Measurements from ENCODE around the gene MAPK8IP2.

Gene MAPK8IP2

GRCh38 chr22:50600538-50600937 is at the start of gene MAPK8IP2:
Gene MAPK8IP2, plus strand, starts transcription at chr22:50600793. Its CDS starts 26 bp downstream, at chr22:50600819.
- H3K4me2 ChIP-seq (ENCODE audit: low read length) = no peak within 1 kb of the TSS; the same call in 1 of the 2 replicates
- H3K27ac ChIP-seq (ENCODE audit: low read depth, low read length, poor library complexity, severe bottlenecking) = no peak within 1 kb of the TSS
- no peak within 1 kb of the TSS for H3K4me3 ChIP-seq (ENCODE audit: low read depth, low read length, poor library complexity, severe bottlenecking)
- H4K20me1 ChIP-seq (ENCODE audit: insufficient read depth, low read length) = no peaks in the 10 kb centered on the region
- H3K36me3 ChIP-seq (ENCODE audit: insufficient read depth, low read length) = no peaks in the 10 kb centered on the region
- no peaks in the 10 kb centered on the region for H3K9me3 ChIP-seq (ENCODE audit: low read length)
- no peaks in the 10 kb centered on the region for H3K4me1 ChIP-seq (ENCODE audit: insufficient read depth, low read length, severe bottlenecking)
- TF ChIP-seq, protein P1, sequence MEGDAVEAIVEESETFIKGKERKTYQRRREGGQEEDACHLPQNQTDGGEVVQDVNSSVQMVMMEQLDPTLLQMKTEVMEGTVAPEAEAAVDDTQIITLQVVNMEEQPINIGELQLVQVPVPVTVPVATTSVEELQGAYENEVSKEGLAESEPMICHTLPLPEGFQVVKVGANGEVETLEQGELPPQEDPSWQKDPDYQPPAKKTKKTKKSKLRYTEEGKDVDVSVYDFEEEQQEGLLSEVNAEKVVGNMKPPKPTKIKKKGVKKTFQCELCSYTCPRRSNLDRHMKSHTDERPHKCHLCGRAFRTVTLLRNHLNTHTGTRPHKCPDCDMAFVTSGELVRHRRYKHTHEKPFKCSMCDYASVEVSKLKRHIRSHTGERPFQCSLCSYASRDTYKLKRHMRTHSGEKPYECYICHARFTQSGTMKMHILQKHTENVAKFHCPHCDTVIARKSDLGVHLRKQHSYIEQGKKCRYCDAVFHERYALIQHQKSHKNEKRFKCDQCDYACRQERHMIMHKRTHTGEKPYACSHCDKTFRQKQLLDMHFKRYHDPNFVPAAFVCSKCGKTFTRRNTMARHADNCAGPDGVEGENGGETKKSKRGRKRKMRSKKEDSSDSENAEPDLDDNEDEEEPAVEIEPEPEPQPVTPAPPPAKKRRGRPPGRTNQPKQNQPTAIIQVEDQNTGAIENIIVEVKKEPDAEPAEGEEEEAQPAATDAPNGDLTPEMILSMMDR (IDR thresholded peaks at IDR 0.05; ENCODE audit: low read length) = no peak
- no peak for TF ChIP-seq EZH2 (IDR thresholded peaks at IDR 0.05; ENCODE audit: borderline replicate concordance, low read length)
- no peaks in the 10 kb centered on the region for H3F3A ChIP-seq (ENCODE audit: insufficient read depth, low read length)
- H3K9ac ChIP-seq (ENCODE audit: low read length) = no peak within 1 kb of the TSS
- no peaks in the 10 kb centered on the region; the same call in 1 of the 2 replicates for H3K27me3 ChIP-seq (ENCODE audit: insufficient read depth, low read length)
- no peak within 1 kb of the TSS for H2AFZ ChIP-seq (ENCODE audit: low read length)
- H3K79me2 ChIP-seq (ENCODE audit: insufficient read depth, low read length) = no peaks in the 10 kb centered on the region
- H3K9me2 ChIP-seq (ENCODE audit: low read depth, low read length) = no peaks in the 10 kb centered on the region

DNA sequence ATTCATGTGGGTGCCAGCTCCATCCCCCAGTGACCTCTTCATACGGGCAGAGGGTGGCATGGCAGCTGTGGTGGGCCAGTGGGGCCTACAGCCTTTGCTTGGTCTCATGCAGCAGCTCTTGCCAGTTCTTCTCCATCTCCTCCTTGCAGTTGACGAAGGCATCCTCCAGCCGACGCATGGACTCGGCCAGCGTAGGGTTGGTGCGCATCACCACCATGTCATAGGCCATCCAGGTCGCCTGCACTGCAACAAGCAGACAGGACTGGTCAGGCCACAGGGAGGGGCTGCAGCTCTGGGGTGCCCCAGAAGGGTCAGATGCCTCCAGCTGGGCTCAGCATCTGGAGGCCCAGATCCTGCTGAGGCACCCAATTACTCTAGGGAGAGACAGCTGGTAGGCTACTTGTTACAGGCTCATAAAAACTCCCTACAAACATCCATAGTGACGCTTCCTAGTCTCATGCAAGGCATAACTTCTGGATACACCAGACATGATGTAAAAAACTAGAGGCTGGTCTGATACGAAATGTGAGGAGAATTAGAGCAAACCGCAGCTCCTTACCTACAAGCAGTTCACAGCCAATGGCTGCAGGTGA is 49.3 kb upstream of the MAPK8IP2 start:
- Histone ChIP-seq H3K9me3 (ENCODE audit: low read length) (no peaks in the 10 kb centered on the region), H3K4me3 (ENCODE audit: low read depth, low read length, poor library complexity, severe bottlenecking) (no peak overlapping the region), H3K27ac (ENCODE audit: low read depth, low read length, poor library complexity, severe bottlenecking) (no peak overlapping the region), H3K9me2 (ENCODE audit: low read depth, low read length) (no peaks in the 10 kb centered on the region), H3K27me3 (ENCODE audit: insufficient read depth, low read length) (peaks cover 5% of the 10 kb centered on the region; the same call in 1 of the 2 replicates), H3K9ac (ENCODE audit: low read length) (no peak overlapping the region), H3K36me3 (ENCODE audit: insufficient read depth, low read length) (no peaks in the 10 kb centered on the region; the same call in 1 of the 2 replicates), H2AFZ (ENCODE audit: low read length) (no peak overlapping the region), H3K4me1 (ENCODE audit: insufficient read depth, low read length, severe bottlenecking) (peaks cover 13% of the 10 kb centered on the region), H3K79me2 (ENCODE audit: insufficient read depth, low read length) (no peaks in the 10 kb centered on the region), H3F3A (ENCODE audit: insufficient read depth, low read length) (no peaks in the 10 kb centered on the region), H3K4me2 (ENCODE audit: low read length) (no peak overlapping the region), H4K20me1 (ENCODE audit: insufficient read depth, low read length) (no peaks in the 10 kb centered on the region)
- TF ChIP-seq, protein P1 (IDR thresholded peaks at IDR 0.05; ENCODE audit: low read length) = no peak
- TF ChIP-seq EZH2 (IDR thresholded peaks at IDR 0.05; ENCODE audit: borderline replicate concordance, low read length) = no peak

DNA sequence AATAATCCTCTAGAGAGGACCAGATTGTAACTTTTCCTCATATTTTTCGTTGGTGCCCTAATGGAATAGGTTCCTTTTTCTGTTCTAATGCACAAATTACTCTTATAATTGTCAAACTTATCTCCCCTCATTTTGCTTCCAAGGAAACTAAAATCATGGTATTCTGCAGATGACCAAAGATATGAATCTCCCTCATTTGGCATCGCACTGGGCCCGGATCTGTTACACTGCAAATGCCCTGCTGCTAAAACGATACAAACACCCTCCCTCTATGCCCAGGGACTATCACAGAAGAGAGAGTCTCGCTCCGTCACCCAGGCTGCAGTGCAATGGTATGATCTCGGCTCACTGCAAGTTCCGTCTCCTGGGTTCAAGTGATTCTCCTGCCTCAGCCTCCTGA is 47.3 kb upstream of the MAPK8IP2 start:
- no peak overlapping the region for H3K27ac ChIP-seq (ENCODE audit: low read depth, low read length, poor library complexity, severe bottlenecking)
- no peak overlapping the region for H3K4me2 ChIP-seq (ENCODE audit: low read length)
- H3K4me3 ChIP-seq (ENCODE audit: low read depth, low read length, poor library complexity, severe bottlenecking) = no peak overlapping the region
- H3K9me2 ChIP-seq (ENCODE audit: low read depth, low read length) = no peaks in the 10 kb centered on the region
- H2AFZ ChIP-seq (ENCODE audit: low read length) = no peak overlapping the region
- H4K20me1 ChIP-seq (ENCODE audit: insufficient read depth, low read length) = no peaks in the 10 kb centered on the region
- peaks cover 5% of the 10 kb centered on the region; the same call in 1 of the 2 replicates for H3K27me3 ChIP-seq (ENCODE audit: insufficient read depth, low read length)
- no peak overlapping the region for H3K9ac ChIP-seq (ENCODE audit: low read length)
- TF ChIP-seq, protein P1 (IDR thresholded peaks at IDR 0.05; ENCODE audit: low read length) = no peak
- TF ChIP-seq EZH2 (IDR thresholded peaks at IDR 0.05; ENCODE audit: borderline replicate concordance, low read length) = no peak
- peaks cover 9% of the 10 kb centered on the region for H3K4me1 ChIP-seq (ENCODE audit: insufficient read depth, low read length, severe bottlenecking)
- H3K36me3 ChIP-seq (ENCODE audit: insufficient read depth, low read length) = no peaks in the 10 kb centered on the region; the same call in 1 of the 2 replicates
- H3K9me3 ChIP-seq (ENCODE audit: low read length) = no peaks in the 10 kb centered on the region
- H3K79me2 ChIP-seq (ENCODE audit: insufficient read depth, low read length) = no peaks in the 10 kb centered on the region
- no peaks in the 10 kb centered on the region for H3F3A ChIP-seq (ENCODE audit: insufficient read depth, low read length)

Data from OCI-LY1 (cell line).